Neural cell (in vitro differentiated cells): ENCODE results near the gene SPINK9.

Experiments used
- EP300 ChIP-seq: fragments of 450-650 bp; conservative IDR thresholded peaks from 2 replicates; pipeline ENCODE4 v1.6.1; 2014; ENCODE audit warnings: antibody characterized with exemption, mild to moderate bottlenecking, moderate library complexity; ENCODE audit not compliant: poor library complexity, severe bottlenecking
- TF ChIP-seq, protein P1 (sequence below): IDR thresholded peaks from 2 replicates; pipeline ENCODE4 v1.6.1; 2012; ENCODE audit warnings: borderline replicate concordance

DNA sequence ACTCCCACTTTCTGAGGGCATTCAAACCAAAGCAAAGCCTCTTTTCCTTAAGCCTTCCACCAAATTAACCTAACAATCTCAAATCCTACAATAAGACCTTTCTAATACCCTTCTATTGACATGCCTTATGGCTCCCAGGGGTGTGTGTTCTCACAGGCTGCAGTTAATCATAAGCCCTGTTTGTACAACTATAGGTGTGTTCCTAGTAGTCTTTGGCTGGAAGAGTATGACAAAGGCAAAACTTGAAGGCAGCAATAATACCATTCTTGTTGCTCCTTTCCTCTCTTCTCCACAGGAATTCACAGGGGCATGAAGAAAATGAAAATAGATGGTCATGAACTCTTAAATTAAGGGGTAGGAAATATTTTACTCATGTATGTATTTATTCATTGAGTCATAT, 37.5 kb downstream of the SPINK9 start:
- TF ChIP-seq EP300, result no peak
- TF ChIP-seq, protein P1, sequence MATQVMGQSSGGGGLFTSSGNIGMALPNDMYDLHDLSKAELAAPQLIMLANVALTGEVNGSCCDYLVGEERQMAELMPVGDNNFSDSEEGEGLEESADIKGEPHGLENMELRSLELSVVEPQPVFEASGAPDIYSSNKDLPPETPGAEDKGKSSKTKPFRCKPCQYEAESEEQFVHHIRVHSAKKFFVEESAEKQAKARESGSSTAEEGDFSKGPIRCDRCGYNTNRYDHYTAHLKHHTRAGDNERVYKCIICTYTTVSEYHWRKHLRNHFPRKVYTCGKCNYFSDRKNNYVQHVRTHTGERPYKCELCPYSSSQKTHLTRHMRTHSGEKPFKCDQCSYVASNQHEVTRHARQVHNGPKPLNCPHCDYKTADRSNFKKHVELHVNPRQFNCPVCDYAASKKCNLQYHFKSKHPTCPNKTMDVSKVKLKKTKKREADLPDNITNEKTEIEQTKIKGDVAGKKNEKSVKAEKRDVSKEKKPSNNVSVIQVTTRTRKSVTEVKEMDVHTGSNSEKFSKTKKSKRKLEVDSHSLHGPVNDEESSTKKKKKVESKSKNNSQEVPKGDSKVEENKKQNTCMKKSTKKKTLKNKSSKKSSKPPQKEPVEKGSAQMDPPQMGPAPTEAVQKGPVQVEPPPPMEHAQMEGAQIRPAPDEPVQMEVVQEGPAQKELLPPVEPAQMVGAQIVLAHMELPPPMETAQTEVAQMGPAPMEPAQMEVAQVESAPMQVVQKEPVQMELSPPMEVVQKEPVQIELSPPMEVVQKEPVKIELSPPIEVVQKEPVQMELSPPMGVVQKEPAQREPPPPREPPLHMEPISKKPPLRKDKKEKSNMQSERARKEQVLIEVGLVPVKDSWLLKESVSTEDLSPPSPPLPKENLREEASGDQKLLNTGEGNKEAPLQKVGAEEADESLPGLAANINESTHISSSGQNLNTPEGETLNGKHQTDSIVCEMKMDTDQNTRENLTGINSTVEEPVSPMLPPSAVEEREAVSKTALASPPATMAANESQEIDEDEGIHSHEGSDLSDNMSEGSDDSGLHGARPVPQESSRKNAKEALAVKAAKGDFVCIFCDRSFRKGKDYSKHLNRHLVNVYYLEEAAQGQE, result no peak
